Measurements from ENCODE around the gene LILRA2. TPM values are rescaled to one million over a fixed set of nuclear protein-coding genes. Genes with fewer than 3 reads are reported as not detected.
"Not testable (repeated sequence)": the region's sequence is repeated elsewhere in the genome, so short reads cannot be mapped to it uniquely, and the experiment has no call there.

LILRA2 gene
- polyA plus RNA-seq (ENCODE audit: insufficient read depth in 1 of 5, insufficient read length in 5 of 5, low replicate concordance in 1 of 5), result 1 to 10 TPM in 2 of 5 donors, under 1 TPM in 3; 0.76 to 1.7 (median 0.96) TPM
- long read RNA-seq, donor 1, full-length matches to known transcripts, result 1 of 1 reads
- long read RNA-seq, donor 1, partial matches to known transcripts, result 0 of 1 reads
- long read RNA-seq, donor 1, other reads (novel, unspliced or antisense), result 0 of 1 reads
- long read RNA-seq, donor 2, result 0 reads
- long read RNA-seq, donor 3, result 0 reads
- long read RNA-seq, donor 4, result 0 reads
- long read RNA-seq, donor 5, result 0 reads
- long read RNA-seq, donor 6, result 0 reads
- long read RNA-seq, donor 7, result 0 reads
- long read RNA-seq, donor 8, result 0 reads

DNA sequence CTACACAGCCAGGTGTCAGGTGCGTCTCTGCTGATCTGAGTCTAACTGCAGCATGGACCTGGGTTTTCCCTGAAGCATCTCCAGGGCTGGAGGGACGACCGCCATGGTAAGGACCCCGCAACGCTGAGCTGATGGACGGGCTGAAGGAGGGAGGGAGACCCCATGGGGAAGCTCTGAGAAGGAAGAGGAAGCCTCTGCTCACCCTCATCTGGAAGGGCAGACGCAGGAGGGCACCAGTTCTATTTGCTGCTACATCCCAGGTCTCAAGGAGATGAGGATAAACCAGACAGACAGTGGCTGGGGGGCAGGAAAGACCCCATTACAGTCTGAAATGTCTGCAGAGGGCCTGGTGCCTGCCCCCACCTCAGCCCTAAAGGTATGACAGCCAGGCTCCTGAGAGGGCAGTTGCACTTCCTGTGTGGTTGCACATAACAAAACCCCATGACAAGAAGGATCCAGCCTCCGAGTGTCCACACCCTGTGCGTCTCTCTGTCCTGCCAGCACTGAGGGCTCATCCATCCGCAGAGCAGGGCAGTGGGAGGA lies at the start of gene LILRA2:
Gene LILRA2, plus strand, starts transcription at position 461 of the 543 bp plus-strand sequence. CDS start 89 bp downstream, outside the sequence.
- DNase-seq, result no peak

DNA sequence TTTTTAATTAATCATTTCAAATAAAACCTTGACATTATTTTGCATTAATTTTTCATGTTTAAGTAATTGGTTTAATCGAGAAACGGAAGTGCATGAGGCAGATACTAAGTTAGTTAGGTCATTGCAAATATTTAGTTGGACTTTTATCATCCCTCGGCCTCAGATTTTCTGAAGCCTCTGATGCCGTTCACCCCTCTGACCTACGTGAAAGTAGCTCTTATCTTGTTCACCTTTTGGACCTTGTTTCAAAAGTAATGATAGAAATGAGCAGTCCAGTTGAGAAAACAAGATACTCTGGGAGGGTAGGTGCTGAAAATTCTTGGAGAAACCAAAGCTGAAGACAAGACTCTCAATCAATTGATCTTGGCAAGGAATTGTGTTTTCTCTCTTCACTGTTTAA lies 48.0 kb upstream of the LILRA2 start:
- DNase-seq, result no peak

DNA sequence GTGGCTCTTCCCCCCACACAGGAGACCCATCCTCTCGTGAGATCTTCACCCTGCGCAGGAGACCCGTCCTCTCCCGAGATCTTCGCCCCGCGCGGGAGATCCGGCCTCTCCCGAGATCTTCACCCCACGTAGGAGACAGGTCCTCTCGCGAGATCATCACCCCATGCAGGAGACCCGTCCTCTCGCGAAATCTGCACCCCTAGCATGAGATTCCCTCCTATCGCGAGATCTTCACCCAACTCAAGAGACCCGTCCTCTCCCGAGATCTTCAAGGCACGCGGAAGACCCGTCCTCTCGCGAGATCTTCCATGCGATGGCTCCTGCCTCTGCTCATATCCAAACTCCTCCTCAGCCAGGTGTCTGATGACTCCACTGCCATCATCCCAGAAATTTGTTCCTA lies 46.6 kb upstream of the LILRA2 start:
- DNase-seq, result no peak

DNA sequence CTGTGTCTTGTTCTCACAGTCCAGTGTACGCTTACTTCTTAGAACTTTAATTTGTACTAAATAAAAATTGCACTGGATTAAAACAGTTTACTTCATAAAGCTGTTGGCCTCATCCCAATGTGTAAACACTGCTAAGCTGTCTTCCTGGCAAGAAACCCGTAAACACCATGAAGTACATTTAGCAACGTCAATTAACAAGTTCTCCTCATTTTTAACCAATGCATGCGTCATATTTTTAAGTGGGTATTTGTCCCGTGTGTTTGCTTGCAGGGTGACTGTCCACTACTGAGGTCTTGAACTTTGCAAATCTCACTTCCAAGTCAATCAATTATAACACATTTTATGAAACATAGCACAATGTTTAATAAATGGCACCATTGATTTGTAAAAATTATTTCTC lies 42.7 kb upstream of the LILRA2 start:
- DNase-seq, result no peak

DNA sequence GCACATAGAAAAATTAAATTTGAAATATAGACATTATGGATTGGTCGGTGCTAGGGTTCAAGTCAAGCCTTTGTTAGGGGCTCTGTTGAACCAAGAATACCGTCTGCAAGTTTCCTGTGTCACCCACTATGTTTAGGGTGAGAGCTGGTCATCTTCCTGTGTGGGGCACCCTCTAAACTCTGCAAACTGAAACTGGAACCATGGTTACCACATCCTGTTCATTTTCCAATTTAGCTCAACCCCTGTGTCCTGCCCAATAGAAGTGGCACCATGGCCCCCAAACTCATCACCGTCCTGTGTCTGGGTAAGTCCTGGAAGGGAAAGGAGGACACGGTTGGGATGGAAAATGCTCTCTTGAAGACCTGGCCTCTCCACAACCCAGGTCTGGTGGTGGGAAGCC lies 41.1 kb upstream of the LILRA2 start:
- DNase-seq, result no peak

DNA sequence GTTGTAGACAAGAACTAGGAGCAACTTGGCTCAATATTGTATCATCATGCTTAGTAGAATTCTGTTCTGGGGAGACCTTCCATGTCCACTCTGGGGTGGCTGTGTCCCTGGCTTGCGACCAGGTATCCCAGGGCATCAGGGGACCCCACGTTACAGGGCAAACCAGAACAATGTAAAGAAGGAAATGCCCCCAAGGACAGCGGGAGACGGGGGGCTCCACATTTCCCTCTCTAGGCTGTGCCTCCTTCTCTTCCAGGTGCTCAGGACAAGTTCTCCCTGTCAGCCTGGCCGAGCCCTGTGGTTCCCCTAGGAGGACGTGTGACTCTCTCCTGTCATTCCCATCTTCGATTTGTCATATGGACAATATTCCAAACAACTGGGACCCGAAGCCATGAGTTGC lies 40.1 kb upstream of the LILRA2 start:
- no peak for DNase-seq

DNA sequence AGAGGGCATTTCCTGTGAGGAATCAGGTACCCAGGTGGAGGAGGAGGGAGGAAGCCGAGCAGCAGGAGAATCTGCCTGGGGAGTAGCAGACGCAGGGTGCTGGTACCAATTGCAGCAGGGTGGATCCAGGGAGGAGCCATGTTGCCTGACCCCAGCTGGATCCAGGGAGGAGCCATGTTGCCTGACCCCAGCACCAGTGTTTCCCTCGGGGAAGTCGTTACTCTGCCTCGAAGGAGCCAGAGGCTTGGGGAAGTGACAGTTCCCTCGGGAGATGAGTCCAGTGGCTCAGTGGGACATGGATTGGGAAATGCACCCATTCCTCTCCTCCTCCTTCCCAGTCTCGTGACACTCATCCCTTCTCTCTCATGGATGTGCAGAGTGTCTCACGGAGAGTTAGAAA lies 39.4 kb upstream of the LILRA2 start:
- DNase-seq, result no peak

DNA sequence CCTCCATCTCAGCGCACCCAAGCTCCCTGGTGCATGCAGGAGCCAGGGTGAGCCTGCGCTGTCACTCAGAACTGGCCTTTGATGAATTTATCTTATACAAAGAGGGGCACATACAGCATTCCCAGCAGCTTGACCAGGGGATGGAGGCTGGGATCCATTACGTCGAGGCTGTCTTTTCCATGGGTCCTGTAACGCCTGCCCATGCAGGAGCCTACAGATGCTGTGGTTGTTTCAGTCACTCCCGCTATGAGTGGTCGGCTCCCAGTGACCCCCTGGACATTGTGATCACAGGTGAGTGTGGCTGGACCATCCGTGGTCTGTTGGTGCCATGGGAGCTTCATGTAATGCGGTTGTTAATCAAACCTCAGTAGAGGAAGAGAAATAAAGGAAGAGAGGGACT lies 38.0 kb upstream of the LILRA2 start:
- DNase-seq, result no peak

DNA sequence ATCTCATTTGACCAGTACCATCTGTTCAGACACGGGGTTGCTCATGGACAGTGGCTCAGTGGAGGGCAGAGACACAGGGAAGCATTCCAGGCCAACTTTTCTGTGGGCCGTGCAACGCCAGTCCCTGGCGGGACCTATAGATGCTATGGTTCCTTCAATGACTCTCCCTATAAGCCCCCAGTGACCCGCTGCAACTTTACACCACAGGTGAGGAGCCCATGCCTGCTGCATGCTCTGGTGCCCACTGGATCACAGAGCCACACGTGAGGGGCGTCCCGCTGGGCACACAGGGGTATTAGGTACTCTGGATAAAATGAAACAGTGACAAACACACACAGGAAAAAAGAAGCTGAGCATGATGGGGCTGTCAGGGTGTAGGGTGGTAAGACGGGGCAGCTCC lies 36.6 kb upstream of the LILRA2 start:
- no peak for DNase-seq

DNA sequence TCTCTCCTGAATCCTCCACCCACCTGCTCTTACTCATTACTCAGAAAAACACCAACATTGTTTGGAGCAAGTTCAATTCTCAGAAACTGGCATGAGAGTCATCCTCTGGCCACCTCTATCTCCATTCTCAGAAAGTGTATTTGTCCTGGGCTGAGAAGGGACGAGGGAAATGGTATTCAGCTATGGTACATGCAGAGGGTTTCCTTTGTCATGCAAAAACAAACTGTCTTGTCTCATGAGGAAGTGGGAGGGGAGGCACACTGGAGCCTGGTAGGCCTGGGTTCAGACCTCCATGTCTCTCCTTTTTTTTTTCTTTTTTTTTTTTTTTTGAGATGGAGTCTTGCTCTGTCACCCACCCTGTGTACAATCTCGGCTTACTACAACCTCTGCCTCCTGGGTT lies 31.9 kb upstream of the LILRA2 start:
- DNase-seq, result no peak

DNA sequence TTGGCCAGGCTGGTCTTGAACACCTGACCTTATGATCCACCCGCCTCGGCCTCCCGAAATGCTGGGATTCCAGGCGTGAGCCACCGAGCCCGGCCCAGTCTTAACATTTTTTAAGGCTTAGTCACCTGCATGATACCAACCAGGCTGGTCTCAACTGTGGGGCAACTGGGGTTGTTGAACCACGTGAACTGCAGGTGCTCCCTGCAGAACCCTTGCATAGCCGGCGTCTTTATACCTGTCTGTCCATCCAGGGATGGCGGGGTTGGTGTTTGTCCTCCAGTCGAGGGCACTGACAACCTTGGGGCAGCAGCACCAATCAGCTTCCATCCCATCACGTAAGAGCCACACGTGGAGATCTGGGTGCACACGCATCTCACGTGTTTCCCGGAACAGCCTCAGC lies 24.8 kb upstream of the LILRA2 start:
- DNase-seq, result no peak

DNA sequence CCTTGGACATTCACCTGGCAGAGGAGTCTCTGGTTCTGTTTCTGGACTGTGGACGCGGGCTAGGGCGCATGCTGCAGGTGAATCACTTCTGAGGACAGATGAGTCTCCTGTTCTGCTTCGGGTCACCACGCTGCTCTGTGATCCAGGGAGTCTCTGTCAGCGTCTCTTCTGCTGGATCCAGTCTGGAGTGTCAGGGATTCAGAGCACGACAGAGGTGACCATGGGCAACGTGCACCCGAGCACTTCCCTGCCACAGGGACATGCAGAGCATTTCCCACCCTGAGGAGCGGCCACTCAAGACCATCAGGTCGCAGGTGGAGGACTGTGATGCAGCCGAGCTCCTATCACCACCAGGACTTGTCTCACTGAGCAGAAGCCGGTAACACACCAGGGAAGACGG lies 24.4 kb upstream of the LILRA2 start:
- no peak for DNase-seq

DNA sequence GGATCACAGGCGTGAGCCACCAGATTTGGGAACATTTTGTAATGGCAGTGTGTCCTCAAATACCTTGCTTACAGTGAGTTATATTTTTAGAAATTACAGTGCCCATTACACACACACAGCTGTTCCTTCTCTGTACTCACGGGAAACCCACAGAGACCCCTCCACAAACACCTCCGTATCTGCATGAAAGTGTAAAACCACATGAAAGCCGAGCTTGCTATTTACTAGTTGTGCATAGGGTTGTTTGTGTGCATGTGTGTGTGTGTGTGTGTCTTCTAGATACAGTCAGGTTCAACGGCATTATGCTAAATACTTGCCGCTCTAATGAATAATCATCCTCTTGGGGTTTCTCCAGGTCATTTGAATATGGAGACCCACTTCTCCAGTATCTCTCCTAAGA lies 22.3 kb upstream of the LILRA2 start:
- DNase-seq, result no peak

DNA sequence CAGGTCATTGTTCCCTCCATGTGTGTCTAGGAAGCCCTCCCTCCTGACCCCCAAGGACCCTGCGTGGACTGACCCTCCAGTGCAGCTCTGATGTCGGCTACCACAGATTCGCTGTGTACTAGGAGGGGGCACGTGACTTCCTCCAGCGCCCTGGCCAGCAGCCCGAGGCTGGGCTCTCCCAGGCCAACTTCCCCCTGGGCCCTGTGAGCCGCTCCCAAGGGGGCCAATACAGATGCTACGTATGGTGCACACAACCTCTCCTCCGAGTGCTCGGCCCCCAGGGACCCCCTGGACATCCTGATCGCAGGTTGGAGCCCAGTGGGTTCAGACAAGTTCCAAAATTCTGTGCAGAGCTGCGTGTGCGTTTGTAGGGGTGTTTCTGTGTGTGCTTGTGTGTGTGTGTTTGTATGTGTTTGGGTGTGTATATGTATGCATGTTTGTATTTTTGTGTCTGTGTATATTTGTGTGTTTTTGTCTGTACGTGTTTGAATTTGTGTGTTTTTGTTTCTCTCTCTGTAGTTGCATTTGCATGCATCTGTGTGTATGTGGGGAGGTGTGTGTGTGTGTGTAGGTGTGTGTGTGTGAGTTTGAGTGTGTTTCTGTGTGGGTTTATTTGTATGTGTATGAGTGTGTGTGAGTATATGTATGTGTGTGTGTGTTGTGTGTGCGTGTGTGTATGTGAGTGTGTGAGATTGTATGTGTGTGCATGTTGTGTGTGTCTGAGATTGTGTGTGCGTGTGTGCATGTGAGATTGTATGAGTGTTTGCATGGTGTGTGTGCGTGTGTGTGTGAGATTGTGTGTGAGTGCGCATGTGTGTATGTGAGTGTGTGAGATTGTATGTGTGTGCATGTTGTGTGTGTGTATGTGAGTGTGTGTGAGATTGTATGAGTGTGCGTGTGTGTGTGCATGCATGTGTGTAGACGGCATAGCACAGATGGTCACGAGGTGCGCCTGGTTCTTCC lies 21.4 kb upstream of the LILRA2 start:
- no peak for DNase-seq

DNA sequence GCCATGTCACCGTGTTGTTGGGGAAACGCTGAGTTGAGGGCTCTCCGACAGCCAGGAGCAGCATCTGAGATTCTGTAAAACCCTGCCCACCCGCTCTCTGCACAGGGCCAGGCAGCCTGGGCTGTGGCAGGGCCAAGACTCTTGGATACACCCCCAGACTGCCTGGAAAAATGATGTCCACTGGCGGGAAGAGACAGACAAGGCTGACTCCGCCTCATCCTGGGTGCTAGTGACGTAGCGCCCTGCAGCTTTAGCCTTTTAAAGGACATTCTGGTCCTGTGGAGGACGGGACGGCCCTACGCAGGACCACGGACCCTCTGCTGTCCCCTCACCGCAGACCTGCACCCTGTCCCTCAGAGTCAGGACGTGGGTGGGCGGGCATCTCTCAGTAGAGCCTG lies 20.7 kb upstream of the LILRA2 start:
- no peak for DNase-seq

DNA sequence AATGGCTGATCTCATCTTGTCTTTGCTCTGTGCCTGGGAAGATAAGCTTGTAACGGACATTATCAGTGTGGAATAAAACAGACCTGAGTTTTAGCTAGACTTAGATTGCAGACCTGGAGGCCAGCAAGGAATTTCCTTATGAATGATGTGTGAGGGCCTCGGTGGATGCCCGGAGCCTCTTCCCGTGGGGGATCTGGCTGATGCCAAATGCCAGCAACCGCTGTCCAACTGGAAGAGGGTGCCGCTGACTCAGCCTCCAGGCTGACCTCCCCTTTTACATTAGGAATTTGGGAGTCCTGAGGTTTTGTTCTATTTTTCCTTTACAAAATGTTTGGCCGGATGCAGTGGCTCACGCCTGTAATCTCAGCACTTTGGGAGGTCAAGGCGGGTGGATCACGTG lies 19.6 kb upstream of the LILRA2 start:
- DNase-seq, result no peak

DNA sequence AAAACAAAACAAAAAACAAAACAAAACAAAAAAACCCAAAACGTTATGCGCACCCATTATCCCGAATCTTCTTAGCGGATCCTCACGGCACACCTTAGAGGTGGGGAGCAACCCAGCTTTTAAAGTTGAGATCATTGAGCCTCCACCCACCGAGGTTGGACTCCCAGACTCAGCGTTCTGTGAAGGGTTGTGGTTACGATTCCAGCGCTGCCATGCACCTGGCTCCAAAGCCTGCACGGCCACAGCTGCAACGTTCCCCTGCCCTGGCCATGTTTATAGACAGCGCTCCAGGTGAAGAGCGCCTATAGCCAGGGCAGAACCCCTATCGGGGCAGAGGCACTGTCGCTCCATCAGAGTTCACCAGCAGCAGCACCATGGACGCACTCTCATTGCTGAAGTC lies 18.7 kb upstream of the LILRA2 start:
- no peak for DNase-seq

DNA sequence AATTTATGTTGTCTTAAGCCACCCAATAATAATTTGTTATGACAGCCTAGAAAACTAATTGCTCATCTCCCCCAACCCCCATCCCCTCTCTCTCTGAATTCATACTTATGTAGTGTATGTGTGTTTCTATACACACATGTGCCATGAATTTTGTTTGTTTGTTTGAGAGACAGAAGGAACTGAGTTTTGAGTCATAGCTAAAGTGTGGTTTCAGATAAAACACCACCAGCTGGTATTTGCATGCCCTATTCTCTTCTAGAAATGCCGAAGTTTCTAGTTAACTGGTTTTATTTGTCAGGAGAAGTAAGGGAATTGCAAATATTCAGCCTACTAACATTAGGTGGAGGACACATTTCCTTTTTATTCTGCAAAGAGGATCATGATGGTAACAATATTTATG lies 17.4 kb upstream of the LILRA2 start:
- no peak for DNase-seq

DNA sequence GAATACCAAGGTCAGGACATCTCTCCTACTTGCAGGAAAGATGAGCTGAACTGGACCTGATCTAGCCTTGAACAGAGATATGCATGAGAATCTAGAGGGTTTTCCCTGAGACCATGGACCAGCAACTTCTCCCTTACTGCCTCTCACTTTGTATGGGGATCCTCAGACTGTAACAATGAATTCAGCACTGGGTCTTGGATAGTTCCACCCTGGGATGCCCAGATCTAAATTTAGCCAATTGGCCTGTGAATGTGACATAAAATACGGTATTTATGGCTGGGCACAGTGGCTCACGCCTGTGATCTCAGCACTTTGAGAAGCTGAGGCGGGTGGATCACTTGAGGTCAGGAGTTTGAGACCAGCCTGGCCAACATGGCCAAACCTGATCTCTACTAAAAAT lies 15.3 kb upstream of the LILRA2 start:
- no peak for DNase-seq

DNA sequence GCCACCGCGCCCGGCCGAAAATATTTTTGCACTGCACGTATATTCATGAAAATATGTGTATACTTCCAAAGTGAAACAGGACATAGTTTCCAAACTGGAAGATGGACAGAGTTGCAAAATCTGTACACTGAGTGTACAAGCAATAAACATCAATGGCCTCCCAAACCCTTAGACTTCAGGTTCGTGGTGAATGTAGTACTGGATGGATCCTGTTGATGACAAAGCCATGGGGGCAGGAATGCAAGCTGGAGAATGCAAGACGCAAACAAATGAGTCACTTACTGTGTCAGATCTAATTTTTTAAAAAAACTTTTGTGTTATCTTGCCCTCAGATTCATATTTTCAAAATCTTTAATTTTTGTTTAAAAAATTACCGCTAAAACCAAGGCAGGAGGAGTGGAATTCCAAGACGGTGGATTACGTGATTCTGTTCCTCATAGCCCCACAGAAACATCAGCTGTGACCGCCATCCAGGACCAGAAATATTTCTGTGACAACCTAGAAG lies 12.7 kb upstream of the LILRA2 start:
- no peak for DNase-seq

DNA sequence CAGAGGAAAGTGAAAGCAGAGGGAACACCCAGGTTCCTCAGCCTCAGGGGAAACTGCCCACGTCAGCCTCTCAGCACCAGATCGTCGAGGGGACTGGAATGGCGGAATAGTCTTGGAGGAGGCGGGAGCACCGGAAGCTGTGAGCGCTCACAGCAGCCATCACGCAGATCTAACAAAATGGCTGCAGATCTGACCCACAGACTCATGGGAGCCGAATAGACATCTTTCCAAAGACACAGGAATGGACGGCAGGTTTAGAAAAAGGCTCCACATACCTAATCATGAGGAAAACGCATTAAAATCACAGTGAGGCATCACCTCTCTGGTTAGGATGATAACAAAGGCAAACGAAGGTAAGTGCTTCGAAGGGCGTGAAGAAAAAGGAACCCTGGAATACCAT lies 11.8 kb upstream of the LILRA2 start:
- no peak for DNase-seq

DNA sequence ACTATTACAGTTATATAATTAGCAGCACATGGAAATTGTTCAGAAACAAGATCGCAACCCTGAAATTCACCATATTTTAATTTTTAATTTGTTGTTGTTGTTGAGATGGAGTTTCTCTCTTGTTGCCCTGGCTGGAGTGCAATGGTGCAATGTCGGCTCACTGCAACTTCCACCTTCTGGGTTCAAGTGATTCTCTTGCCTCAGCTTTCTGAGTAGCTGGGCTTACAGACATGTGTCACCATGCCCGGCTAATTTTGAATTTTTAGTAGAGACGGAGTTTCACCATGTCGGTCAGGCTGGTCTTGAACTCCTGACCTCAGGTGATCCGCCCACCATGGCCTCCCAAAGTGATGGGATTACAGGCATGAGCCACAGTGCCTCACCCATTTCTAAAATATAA lies 10.4 kb upstream of the LILRA2 start:
- not testable (repeated sequence) for DNase-seq

DNA sequence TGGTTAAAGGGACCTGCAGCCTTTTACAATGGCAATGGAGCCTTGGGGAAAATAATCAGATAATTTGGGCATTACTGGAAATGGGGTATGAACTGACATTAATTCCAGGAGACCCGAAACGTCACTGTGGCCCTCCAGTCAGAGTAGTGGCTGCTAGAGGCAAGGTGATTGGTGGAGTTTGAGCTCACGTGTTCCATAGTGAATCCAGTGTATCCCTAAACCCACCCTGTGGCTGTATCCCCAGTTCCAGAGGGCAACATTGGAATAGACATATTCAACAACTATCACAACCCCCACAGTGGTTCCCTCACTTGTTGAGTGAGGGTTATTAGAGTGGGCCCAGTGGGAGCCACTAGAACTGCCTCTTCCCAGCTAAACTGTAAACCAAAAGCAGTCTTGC lies 3.3 kb upstream of the LILRA2 start:
- DNase-seq, result no peak

Data from right lung (tissue), 10 donors.